Gastrocnemius medialis (tissue), 4 donors: ENCODE results near the gene NAP1L4.

Experiments used
- CTCF ChIP-seq, 5 experiments: fragments of 450-650 bp in 3 of 5; fragments of 200-600 bp in 2 of 5; sonication (generic) in 2 of 5; IDR thresholded peaks in 4 of 5; conservative IDR thresholded peaks in 1 of 5; 1 replicate in 4 of 5; 2 replicates in 1 of 5; pipeline ENCODE4 v1.5.1; 2016 to 2019; ENCODE audit warnings: antibody characterized with exemption in 5 of 5, mild to moderate bottlenecking in 3 of 5, moderate library complexity in 3 of 5
- POLR2A ChIP-seq, 2 donors: fragments of 450-650 bp; IDR thresholded peaks; one replicate each; pipeline ENCODE4 v1.6.1; 2017; ENCODE audit warnings: antibody characterized with exemption in 2 of 2, mild to moderate bottlenecking in 2 of 2, moderate library complexity in 2 of 2

- TF ChIP-seq CTCF (IDR thresholded peaks at IDR 0.05 in 4 of 5, conservative IDR thresholded peaks at IDR 0.05 in 1 of 5) (no peak), POLR2A (IDR thresholded peaks at IDR 0.05) (no peak)
These were observed 48.4 kb downstream of the NAP1L4 start for GRCh38 chr11:2943711-2944118.
